Skeletal muscle satellite cell (primary cell): ENCODE measurements around the gene NBEA.

Source experiments
- H3K27me3 ChIP-seq: 2 replicates; pipeline ENCODE4 v1.7.0; 2013; ENCODE audit warnings: low read length; ENCODE audit not compliant: control insufficient read depth, insufficient read depth
- H3K36me3 ChIP-seq: 2 replicates; pipeline ENCODE4 v1.7.0; 2013; ENCODE audit warnings: mild to moderate bottlenecking, control low read depth, low read length; ENCODE audit not compliant: insufficient read depth
- H3K4me1 ChIP-seq: 2 replicates; pipeline ENCODE4 v1.7.0; 2013; ENCODE audit warnings: low read length; ENCODE audit not compliant: control insufficient read depth, insufficient read depth
- H3K4me2 ChIP-seq: 2 replicates; pipeline ENCODE4 v1.7.0; 2013; ENCODE audit warnings: mild to moderate bottlenecking, low read length
- H3K4me3 ChIP-seq: 2 replicates; pipeline ENCODE4 v1.7.0; 2013; ENCODE audit warnings: low read length
- H3K9ac ChIP-seq: 2 replicates; pipeline ENCODE4 v1.7.0; 2013; ENCODE audit warnings: mild to moderate bottlenecking, low read depth, low read length, moderate library complexity
- H3K9me3 ChIP-seq: replicated peaks from 2 replicates; pipeline ENCODE4 v1.7.0; 2013; ENCODE audit warnings: mild to moderate bottlenecking, control low read depth, low read length

Gene NBEA

GRCh38 chr13:35567406-35567980, 625.4 kb downstream of the NBEA start:
- no peaks in the 10 kb centered on the region for H3K9me3 ChIP-seq
- H3K4me2 ChIP-seq, result no peak overlapping the region
- H3K9ac ChIP-seq, result no peak overlapping the region
- no peaks in the 10 kb centered on the region for H3K27me3 ChIP-seq
- no peaks in the 10 kb centered on the region for H3K36me3 ChIP-seq
- H3K4me1 ChIP-seq, result no peaks in the 10 kb centered on the region
- H3K4me3 ChIP-seq, result no peak overlapping the region

- Histone ChIP-seq H3K4me3 (no peak overlapping the region), H3K4me2 (no peak overlapping the region), H3K27me3 (no peaks in the 10 kb centered on the region), H3K9me3 (no peaks in the 10 kb centered on the region), H3K4me1 (no peaks in the 10 kb centered on the region), H3K36me3 (no peaks in the 10 kb centered on the region), H3K9ac (no peak overlapping the region)
Measured at GRCh38 chr13:35573639-35574038, 631.6 kb downstream of the NBEA start.

GRCh38 chr13:35592457-35592856, 650.4 kb downstream of the NBEA start:
- Histone ChIP-seq H3K9ac (no peak overlapping the region), H3K9me3 (no peaks in the 10 kb centered on the region), H3K4me1 (no peaks in the 10 kb centered on the region), H3K4me2 (no peak overlapping the region), H3K27me3 (no peaks in the 10 kb centered on the region), H3K36me3 (no peaks in the 10 kb centered on the region), H3K4me3 (no peak overlapping the region)

GRCh38 chr13:35593651-35594050, 651.6 kb downstream of the NBEA start:
- no peak overlapping the region for H3K4me3 ChIP-seq
- no peak overlapping the region for H3K4me2 ChIP-seq
- no peaks in the 10 kb centered on the region for H3K4me1 ChIP-seq
- no peaks in the 10 kb centered on the region for H3K27me3 ChIP-seq
- no peak overlapping the region for H3K9ac ChIP-seq
- no peaks in the 10 kb centered on the region for H3K9me3 ChIP-seq
- no peaks in the 10 kb centered on the region for H3K36me3 ChIP-seq

GRCh38 chr13:35594096-35594495, 652.0 kb downstream of the NBEA start:
- H3K27me3 ChIP-seq, result no peaks in the 10 kb centered on the region
- no peak overlapping the region for H3K4me2 ChIP-seq
- no peak overlapping the region for H3K4me3 ChIP-seq
- no peaks in the 10 kb centered on the region for H3K36me3 ChIP-seq
- H3K4me1 ChIP-seq, result no peaks in the 10 kb centered on the region
- no peak overlapping the region for H3K9ac ChIP-seq
- no peaks in the 10 kb centered on the region for H3K9me3 ChIP-seq

GRCh38 chr13:35595181-35595580, 653.1 kb downstream of the NBEA start:
- Histone ChIP-seq H3K4me2 (no peak overlapping the region), H3K27me3 (no peaks in the 10 kb centered on the region)

GRCh38 chr13:35596321-35597030, 654.4 kb downstream of the NBEA start:
- peaks cover 3% of the 10 kb centered on the region for H3K4me1 ChIP-seq
- no peak overlapping the region for H3K4me3 ChIP-seq
- no peaks in the 10 kb centered on the region for H3K36me3 ChIP-seq
- H3K4me2 ChIP-seq, result no peak overlapping the region
- H3K9ac ChIP-seq, result no peak overlapping the region
- no peaks in the 10 kb centered on the region for H3K9me3 ChIP-seq
- no peaks in the 10 kb centered on the region for H3K27me3 ChIP-seq

More at GRCh38 chr13:35595181-35595580, 653.1 kb downstream of the NBEA start:
- Histone ChIP-seq H3K36me3 (no peaks in the 10 kb centered on the region), H3K9me3 (no peaks in the 10 kb centered on the region), H3K4me1 (peaks cover 3% of the 10 kb centered on the region), H3K4me3 (no peak overlapping the region), H3K9ac (no peak overlapping the region)

GRCh38 chr13:35597451-35597850, 655.4 kb downstream of the NBEA start:
- H3K4me3 ChIP-seq, result no peak overlapping the region
- peaks cover 3% of the 10 kb centered on the region for H3K4me1 ChIP-seq

GRCh38 chr13:35598233-35598632, 656.2 kb downstream of the NBEA start:
- no peak overlapping the region for H3K4me3 ChIP-seq
- no peaks in the 10 kb centered on the region for H3K27me3 ChIP-seq
- peaks cover 3% of the 10 kb centered on the region for H3K4me1 ChIP-seq
- no peak overlapping the region for H3K4me2 ChIP-seq
- H3K36me3 ChIP-seq, result no peaks in the 10 kb centered on the region
- H3K9ac ChIP-seq, result no peak overlapping the region
- H3K9me3 ChIP-seq, result no peaks in the 10 kb centered on the region

More at GRCh38 chr13:35597451-35597850, 655.4 kb downstream of the NBEA start:
- Histone ChIP-seq H3K36me3 (no peaks in the 10 kb centered on the region), H3K27me3 (no peaks in the 10 kb centered on the region), H3K9me3 (no peaks in the 10 kb centered on the region), H3K9ac (no peak overlapping the region), H3K4me2 (no peak overlapping the region)

GRCh38 chr13:35598790-35599369, 656.8 kb downstream of the NBEA start:
- Histone ChIP-seq H3K4me1 (peaks cover 3% of the 10 kb centered on the region), H3K9ac (no peak overlapping the region), H3K36me3 (no peaks in the 10 kb centered on the region), H3K4me3 (no peak overlapping the region), H3K9me3 (no peaks in the 10 kb centered on the region), H3K27me3 (no peaks in the 10 kb centered on the region), H3K4me2 (no peak overlapping the region)

- no peaks in the 10 kb centered on the region for H3K27me3 ChIP-seq
- no peak overlapping the region for H3K4me3 ChIP-seq
- H3K9me3 ChIP-seq, result no peaks in the 10 kb centered on the region
- no peak overlapping the region for H3K9ac ChIP-seq
- H3K4me1 ChIP-seq, result peaks cover 3% of the 10 kb centered on the region
- H3K36me3 ChIP-seq, result no peaks in the 10 kb centered on the region
- H3K4me2 ChIP-seq, result no peak overlapping the region
Measured at GRCh38 chr13:35599384-35599783, 657.3 kb downstream of the NBEA start.

- Histone ChIP-seq H3K4me2 (no peak overlapping the region), H3K36me3 (no peaks in the 10 kb centered on the region), H3K9ac (no peak overlapping the region), H3K4me1 (peaks cover 3% of the 10 kb centered on the region), H3K27me3 (no peaks in the 10 kb centered on the region), H3K4me3 (no peak overlapping the region), H3K9me3 (no peaks in the 10 kb centered on the region)
Measured at GRCh38 chr13:35600137-35600536, 658.1 kb downstream of the NBEA start.
